SK-N-MC (cell line): ENCODE data around the gene ANXA5.

Experiments used
- EZH2 ChIP-seq: fragments of 200-600 bp; sonication (generic); IDR thresholded peaks from one replicate; pipeline ENCODE4 v1.6.1; 2017; ENCODE audit warnings: antibody characterized with exemption
- FOXP2 ChIP-seq: optimal IDR thresholded peaks from 2 replicates; pipeline ENCODE3; 2011; ENCODE audit warnings: mild to moderate bottlenecking, moderate library complexity; ENCODE audit not compliant: insufficient read depth; ENCODE audit errors: extremely low read length, control extremely low read depth
- POLR2AphosphoS5 ChIP-seq: IDR thresholded peaks from 2 replicates; pipeline ENCODE4 v1.6.1; 2012; ENCODE audit warnings: mild to moderate bottlenecking, low read depth, low read length, borderline replicate concordance

- no peak for TF ChIP-seq POLR2AphosphoS5
- TF ChIP-seq EZH2 = no peak
- no peak for TF ChIP-seq FOXP2
Observed at GRCh38 chr4:121737846-121738554, 41.2 kb upstream of the ANXA5 start.
